Calu3 (cell line): Measurements from ENCODE around the gene ZNF567. TPM values are rescaled to one million over a fixed set of nuclear protein-coding genes. Genes with fewer than 3 reads are reported as not detected.

Source experiments
- BruUV-seq: library from RNA; stranded (reverse); fragments of 400-500 nt; replicated peaks from 2 replicates; lab custom pipeline; 2021; lab: Mats Ljungman, UMichigan
- CTCF ChIA-PET: fragments of 300-600 bp; sonication (Branson Sonifier 250); formaldehyde crosslinking; loops from one replicate; lab custom pipeline; 2022; ENCODE audit warnings: antibody characterized with exemption; lab: Charles Lee
- DNase-seq: peaks from one replicate; pipeline ENCODE4 v3.0.0; 2022
- H3K27ac Mint-ChIP-seq: one replicate; pipeline ENCODE4 v1.8.0; 2022; ENCODE audit warnings: mixed read lengths; ENCODE audit not compliant: unreplicated experiment
- H3K27me3 Mint-ChIP-seq: one replicate; pipeline ENCODE4 v1.8.0; 2022; ENCODE audit warnings: mixed read lengths; ENCODE audit not compliant: unreplicated experiment
- H3K36me3 Mint-ChIP-seq: one replicate; pipeline ENCODE4 v1.8.0; 2022; ENCODE audit warnings: mild to moderate bottlenecking, moderate library complexity, mixed read lengths; ENCODE audit not compliant: insufficient read depth, unreplicated experiment
- H3K4me1 Mint-ChIP-seq: one replicate; pipeline ENCODE4 v1.8.0; 2022; ENCODE audit warnings: mild to moderate bottlenecking, low read depth, mixed read lengths; ENCODE audit not compliant: unreplicated experiment
- H3K4me3 Mint-ChIP-seq: one replicate; pipeline ENCODE4 v1.8.0; 2022; ENCODE audit warnings: mild to moderate bottlenecking, low read depth, moderate library complexity, mixed read lengths; ENCODE audit not compliant: unreplicated experiment
- H3K9me3 Mint-ChIP-seq: one replicate; pipeline ENCODE4 v1.8.0; 2022; ENCODE audit warnings: low read depth, mixed read lengths; ENCODE audit not compliant: unreplicated experiment
- CTCF ChIP-seq: fragments of 200-600 bp; IDR thresholded peaks from one replicate; pipeline ENCODE4 v1.8.0; 2022; ENCODE audit warnings: antibody characterized with exemption; ENCODE audit not compliant: unreplicated experiment
- intact Hi-C: fragments of 100-400 bp; cut with micrococcal nuclease; formaldehyde crosslinking; loops from one replicate; pipeline ENCODE4 v1.10.0; 2022; ENCODE audit not compliant: unreplicated experiment
- total RNA-seq: library from RNA; stranded (reverse); gene quantifications from 2 replicates; pipeline ENCODE4 v1.2.3, GENCODE V29; 2022

Gene ZNF567
- total RNA-seq, 1 experiment from 2014 or later, result 11.0 TPM

- CTCF ChIA-PET, result no interaction called here
- intact Hi-C loops, result no loop called here
- H3K4me3 Mint-ChIP-seq, result peak overlapping the region; percentile 95
- H3K36me3 Mint-ChIP-seq, result peaks cover 44% of the 10 kb centered on the region
- H3K9me3 Mint-ChIP-seq, result peaks cover 21% of the 10 kb centered on the region
- H3K27me3 Mint-ChIP-seq, result no peaks in the 10 kb centered on the region
- DNase-seq, result no peak
- H3K27ac Mint-ChIP-seq, result peak overlapping the region; percentile 83
- BruUV-seq, result no TSS peak
- no peak for TF ChIP-seq CTCF
- H3K4me1 Mint-ChIP-seq, result peaks cover 10% of the 10 kb centered on the region
Observed at GRCh38 chr19:36665832-36666231, 21.6 kb upstream of the ZNF567 start.

- H3K27ac Mint-ChIP-seq, result no peak overlapping the region
- no TSS peak for BruUV-seq
- H3K4me3 Mint-ChIP-seq, result peak overlapping the region; percentile 95
- CTCF ChIA-PET, result no interaction called here
- no peaks in the 10 kb centered on the region for H3K27me3 Mint-ChIP-seq
- peaks cover 10% of the 10 kb centered on the region for H3K4me1 Mint-ChIP-seq
- no peak for DNase-seq
- TF ChIP-seq CTCF, result no peak
- intact Hi-C loops, result no loop called here
- H3K9me3 Mint-ChIP-seq, result peaks cover 19% of the 10 kb centered on the region
- H3K36me3 Mint-ChIP-seq, result peaks cover 40% of the 10 kb centered on the region
Observed at GRCh38 chr19:36668646-36669045, 18.8 kb upstream of the ZNF567 start.

- H3K9me3 Mint-ChIP-seq, result peaks cover 11% of the 10 kb centered on the region
- no peak overlapping the region for H3K27ac Mint-ChIP-seq
- CTCF ChIA-PET, result interaction anchor here (0.6 kb wide), 2 partner anchors 14 to 550 kb away, joined by 3 to 8 read pairs; no protein-coding TSS in a partner anchor
- no peaks in the 10 kb centered on the region for H3K4me1 Mint-ChIP-seq
- H3K36me3 Mint-ChIP-seq, result peaks cover 13% of the 10 kb centered on the region
- no peak for TF ChIP-seq CTCF
- no peak for DNase-seq
- no peak overlapping the region for H3K4me3 Mint-ChIP-seq
- no TSS peak for BruUV-seq
- no peaks in the 10 kb centered on the region for H3K27me3 Mint-ChIP-seq
- intact Hi-C loops, result no loop called here
Observed at GRCh38 chr19:36672368-36672767, 15.0 kb upstream of the ZNF567 start.

- H3K4me3 Mint-ChIP-seq, result no peak overlapping the region
- H3K4me1 Mint-ChIP-seq, result no peaks in the 10 kb centered on the region
- CTCF ChIA-PET, result no interaction called here
- BruUV-seq, result no TSS peak
- no peak for TF ChIP-seq CTCF
- H3K27me3 Mint-ChIP-seq, result no peaks in the 10 kb centered on the region
- intact Hi-C loops, result no loop called here
- H3K9me3 Mint-ChIP-seq, result peaks cover 12% of the 10 kb centered on the region
- peaks cover 5% of the 10 kb centered on the region for H3K36me3 Mint-ChIP-seq
- DNase-seq, result no peak
- no peak overlapping the region for H3K27ac Mint-ChIP-seq
Observed at GRCh38 chr19:36674201-36674600, 13.2 kb upstream of the ZNF567 start.
